H9 (cell line): ENCODE results near the gene GABBR2. TPM values are rescaled to one million over a fixed set of nuclear protein-coding genes. Genes with fewer than 3 reads are reported as not detected.

ENCODE experiments used
- DNase-seq: peaks from one replicate; pipeline ENCODE4 v3.0.0-alpha.2; 2017
- H2AFZ ChIP-seq: one replicate; pipeline ENCODE4 v1.6.1; 2013; ENCODE audit warnings: mild to moderate bottlenecking, low read length, control low read depth, moderate library complexity
- H2AK5ac ChIP-seq: 2 replicates; pipeline ENCODE4 v1.6.1; 2013; ENCODE audit warnings: low read length, control low read depth, mixed read lengths; ENCODE audit not compliant: insufficient read length
- H2BK120ac ChIP-seq: one replicate; pipeline ENCODE4 v1.6.1; 2013; ENCODE audit warnings: low read depth, mild to moderate bottlenecking, low read length, control low read depth, inconsistent platforms; ENCODE audit not compliant: poor library complexity, severe bottlenecking
- H2BK12ac ChIP-seq: 2 replicates; pipeline ENCODE4 v1.6.1; 2013; ENCODE audit warnings: low read length, control low read depth, mixed read lengths, low read depth; ENCODE audit not compliant: insufficient read length
- H2BK15ac ChIP-seq: 2 replicates; pipeline ENCODE4 v1.6.1; 2013; ENCODE audit warnings: low read depth, low read length, control low read depth
- H2BK20ac ChIP-seq: one replicate; pipeline ENCODE4 v1.6.1; 2013; ENCODE audit warnings: low read depth, mild to moderate bottlenecking, low read length, control low read depth, inconsistent platforms; ENCODE audit not compliant: poor library complexity, severe bottlenecking
- H2BK5ac ChIP-seq: 2 replicates; pipeline ENCODE4 v1.6.1; 2013; ENCODE audit warnings: low read length, control low read depth, mixed read lengths; ENCODE audit not compliant: insufficient read length
- H3K14ac ChIP-seq: 2 replicates; pipeline ENCODE4 v1.6.1; 2013; ENCODE audit warnings: low read length, control low read depth; ENCODE audit not compliant: insufficient read depth
- H3K18ac ChIP-seq: 2 replicates; pipeline ENCODE4 v1.6.1; 2013; ENCODE audit warnings: low read depth, mild to moderate bottlenecking, mixed read lengths, low read length, control low read depth; ENCODE audit not compliant: insufficient read length
- H3K23ac ChIP-seq: 2 replicates; pipeline ENCODE4 v1.6.1; 2013; ENCODE audit warnings: low read length, control low read depth, mixed read lengths, low read depth; ENCODE audit not compliant: insufficient read length
- H3K23me2 ChIP-seq: 2 replicates; pipeline ENCODE4 v1.6.1; 2013; ENCODE audit warnings: low read depth, mild to moderate bottlenecking, mixed read lengths, low read length, control low read depth; ENCODE audit not compliant: insufficient read length, poor library complexity, severe bottlenecking
- H3K27ac ChIP-seq: 2 replicates; pipeline ENCODE4 v1.5.1; 2013; ENCODE audit warnings: low read length, control low read depth, mixed read lengths, low read depth; ENCODE audit not compliant: insufficient read length
- H3K27me3 ChIP-seq: 2 replicates; pipeline ENCODE4 v1.6.1; 2013; ENCODE audit warnings: low read length, control low read depth, inconsistent platforms; ENCODE audit not compliant: insufficient read depth
- H3K4ac ChIP-seq: 2 replicates; pipeline ENCODE4 v1.6.1; 2013; ENCODE audit warnings: low read depth, mild to moderate bottlenecking, control low read depth, inconsistent platforms, low read length, moderate library complexity
- H3K4me1 ChIP-seq: 2 replicates; pipeline ENCODE4 v1.6.1; 2013; ENCODE audit warnings: low read length, control low read depth, inconsistent platforms; ENCODE audit not compliant: insufficient read depth
- H3K4me2 ChIP-seq: 2 replicates; pipeline ENCODE4 v1.6.1; 2013; ENCODE audit warnings: low read length, control low read depth, mixed read lengths; ENCODE audit not compliant: insufficient read length, insufficient read depth
- H3K56ac ChIP-seq: 2 replicates; pipeline ENCODE4 v1.6.1; 2013; ENCODE audit warnings: low read depth, mild to moderate bottlenecking, mixed read lengths, low read length, control low read depth; ENCODE audit not compliant: insufficient read length
- H3K79me1 ChIP-seq: 2 replicates; pipeline ENCODE4 v1.6.1; 2013; ENCODE audit warnings: low read depth, mild to moderate bottlenecking, moderate library complexity, low read length, control low read depth, inconsistent platforms; ENCODE audit not compliant: insufficient read depth, poor library complexity, severe bottlenecking
- H3K79me2 ChIP-seq: 2 replicates; pipeline ENCODE4 v1.6.1; 2013; ENCODE audit warnings: low read length, control low read depth, inconsistent platforms; ENCODE audit not compliant: insufficient read depth
- H3K9ac ChIP-seq: 2 replicates; pipeline ENCODE4 v1.6.1; 2013; ENCODE audit warnings: low read length, control low read depth, mixed read lengths; ENCODE audit not compliant: insufficient read length; ENCODE audit errors: extremely low read depth
- H3K9me3 ChIP-seq: one replicate; pipeline ENCODE4 v1.6.1; 2013; ENCODE audit warnings: low read depth, low read length, inconsistent platforms; ENCODE audit not compliant: control insufficient read depth
- H3T11ph ChIP-seq: one replicate; pipeline ENCODE4 v1.6.1; 2013; ENCODE audit warnings: mild to moderate bottlenecking, low read length, control low read depth, inconsistent platforms
- H4K20me1 ChIP-seq: one replicate; pipeline ENCODE4 v1.6.1; 2013; ENCODE audit not compliant: control insufficient read depth, insufficient read length, insufficient read depth
- H4K5ac ChIP-seq: 2 replicates; pipeline ENCODE4 v1.6.1; 2013; ENCODE audit warnings: low read depth, mild to moderate bottlenecking, mixed read lengths, low read length, control low read depth; ENCODE audit not compliant: insufficient read length
- H4K8ac ChIP-seq: replicated peaks from 2 replicates; pipeline ENCODE4 v1.6.1; 2013; ENCODE audit warnings: low read length, control low read depth, mixed read lengths, low read depth; ENCODE audit not compliant: insufficient read length
- H4K91ac ChIP-seq: 2 replicates; pipeline ENCODE4 v1.6.1; 2013; ENCODE audit warnings: low read depth, mild to moderate bottlenecking, moderate library complexity, mixed read lengths, low read length, control low read depth; ENCODE audit not compliant: insufficient read length
- H3K27ac Mint-ChIP-seq, 3 experiments: 2 replicates in 2 of 3; 3 replicates in 1 of 3; pipeline ENCODE4 v1.8.0; 2020 to 2021; ENCODE audit warnings: mixed read lengths in 3 of 3, mild to moderate bottlenecking in 1 of 3, moderate library complexity in 1 of 3
- H3K27me3 Mint-ChIP-seq: 2 replicates; pipeline ENCODE4 v1.8.0; 2021; ENCODE audit warnings: low read depth, mild to moderate bottlenecking, moderate library complexity, mixed read lengths
- H3K36me3 Mint-ChIP-seq, 3 experiments: 2 replicates in 2 of 3; 3 replicates in 1 of 3; pipeline ENCODE4 v1.8.0; 2020 to 2021; ENCODE audit warnings: low read depth in 3 of 3, mixed read lengths in 3 of 3; ENCODE audit not compliant: insufficient read depth in 1 of 3
- H3K4me1 Mint-ChIP-seq, 2 experiments: 2 replicates each; pipeline ENCODE4 v1.8.0; 2020; ENCODE audit warnings: mixed read lengths in 2 of 2
- H3K4me3 Mint-ChIP-seq, 2 experiments: 2 replicates in 1 of 2; 3 replicates in 1 of 2; pipeline ENCODE4 v1.8.0; 2020 to 2021; ENCODE audit warnings: mild to moderate bottlenecking in 2 of 2, mixed read lengths in 2 of 2, moderate library complexity in 1 of 2
- H3K9me3 Mint-ChIP-seq, 2 experiments: 2 replicates in 1 of 2; 3 replicates in 1 of 2; pipeline ENCODE4 v1.8.0; 2020; ENCODE audit warnings: mild to moderate bottlenecking in 2 of 2, mixed read lengths in 2 of 2, moderate library complexity in 1 of 2
- WGBS: extraction: QIAGEN DNeasy Blood & Tissue Kit; methylation state at CpG from one replicate; pipeline ENCODE4 v1.1.7; 2013; ENCODE audit warnings: missing lambda C conversion rate, low lambda C conversion rate, mixed read lengths; ENCODE audit not compliant: insufficient read length; ENCODE audit errors: extremely low coverage; 5-methylcytosine and 5-hydroxymethylcytosine counted together
- total RNA-seq: library from RNA; stranded (reverse); gene quantifications from 2 replicates; pipeline ENCODE4 v1.2.1, GENCODE V29; 2021
- TF ChIP-seq, protein P1 (sequence below): fragments of 200-600 bp; sonication (generic); conservative IDR thresholded peaks from 3 replicates; pipeline ENCODE4 v1.8.0; 2021; ENCODE audit warnings: antibody characterized with exemption, mild to moderate bottlenecking

The GABBR2 gene
- total RNA-seq, 1 experiment from 2014 or later = 0.66 TPM

DNA sequence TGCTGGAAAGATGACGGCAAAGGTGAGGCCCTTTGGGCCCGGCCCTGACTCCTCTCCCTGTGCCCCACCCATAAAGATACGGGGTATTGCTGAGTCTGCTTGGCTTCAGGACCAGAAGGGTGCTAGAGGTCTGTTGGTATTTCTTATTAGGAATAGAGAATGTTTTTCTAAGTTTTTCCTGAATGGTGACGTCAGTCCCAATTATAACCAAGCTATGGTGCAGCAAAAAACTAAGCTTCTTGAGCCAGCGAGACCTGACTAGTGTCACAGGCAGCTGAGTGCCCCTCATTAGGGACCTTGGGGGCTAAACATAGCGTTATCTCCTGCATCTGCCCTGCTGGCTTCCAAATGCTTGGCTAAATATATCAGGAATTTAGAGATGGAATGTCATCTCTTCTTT is 302.3 kb downstream of the GABBR2 start:
- Histone ChIP-seq H3K14ac (no peak overlapping the region), H2BK120ac (peak overlapping the region; percentile 39), H3K23ac (no peak overlapping the region), H3K79me2 (no peaks in the 10 kb centered on the region), H4K5ac (no peak overlapping the region), H2BK12ac (no peak overlapping the region), H4K20me1 (no peaks in the 10 kb centered on the region), H2AK5ac (no peak overlapping the region), H2BK15ac (no peak overlapping the region), H3K9me3 (no peaks in the 10 kb centered on the region), H3T11ph (no peak overlapping the region), H4K91ac (no peak overlapping the region), H3K79me1 (no peaks in the 10 kb centered on the region), H3K4me2 (no peak overlapping the region), H2BK20ac (no peak overlapping the region), H2AFZ (no peak overlapping the region), H4K8ac (no peak overlapping the region), H3K4ac (no peak overlapping the region), H3K23me2 (no peaks in the 10 kb centered on the region), H3K27ac (no peak overlapping the region), H3K27me3 (no peaks in the 10 kb centered on the region), H2BK5ac (no peak overlapping the region), H3K56ac (no peak overlapping the region), H3K9ac (no peak overlapping the region), H3K4me1 (peaks cover 10% of the 10 kb centered on the region), H3K18ac (no peak overlapping the region)
- H3K27me3 Mint-ChIP-seq = no peaks in the 10 kb centered on the region
- peaks cover 32 to 34% of the 10 kb centered on the region in 2 experiments for H3K4me1 Mint-ChIP-seq
- no peak overlapping the region for H3K4me3 Mint-ChIP-seq
- no peaks in the 10 kb centered on the region for H3K9me3 Mint-ChIP-seq
- no peak overlapping the region for H3K27ac Mint-ChIP-seq
- no peaks in the 10 kb centered on the region for H3K36me3 Mint-ChIP-seq
- TF ChIP-seq, protein P1, sequence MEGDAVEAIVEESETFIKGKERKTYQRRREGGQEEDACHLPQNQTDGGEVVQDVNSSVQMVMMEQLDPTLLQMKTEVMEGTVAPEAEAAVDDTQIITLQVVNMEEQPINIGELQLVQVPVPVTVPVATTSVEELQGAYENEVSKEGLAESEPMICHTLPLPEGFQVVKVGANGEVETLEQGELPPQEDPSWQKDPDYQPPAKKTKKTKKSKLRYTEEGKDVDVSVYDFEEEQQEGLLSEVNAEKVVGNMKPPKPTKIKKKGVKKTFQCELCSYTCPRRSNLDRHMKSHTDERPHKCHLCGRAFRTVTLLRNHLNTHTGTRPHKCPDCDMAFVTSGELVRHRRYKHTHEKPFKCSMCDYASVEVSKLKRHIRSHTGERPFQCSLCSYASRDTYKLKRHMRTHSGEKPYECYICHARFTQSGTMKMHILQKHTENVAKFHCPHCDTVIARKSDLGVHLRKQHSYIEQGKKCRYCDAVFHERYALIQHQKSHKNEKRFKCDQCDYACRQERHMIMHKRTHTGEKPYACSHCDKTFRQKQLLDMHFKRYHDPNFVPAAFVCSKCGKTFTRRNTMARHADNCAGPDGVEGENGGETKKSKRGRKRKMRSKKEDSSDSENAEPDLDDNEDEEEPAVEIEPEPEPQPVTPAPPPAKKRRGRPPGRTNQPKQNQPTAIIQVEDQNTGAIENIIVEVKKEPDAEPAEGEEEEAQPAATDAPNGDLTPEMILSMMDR = no peak
- no peak for DNase-seq
- WGBS = no CpG with 5 or more reads among the region's 6 CpGs
